NCI-H2171 (cell line): ENCODE measurements around the gene DYNLRB2.

Experiments
- DNase-seq: peaks from one replicate; lab custom pipeline; 2025; lab: John Stamatoyannopoulos, UW

Gene DYNLRB2

DNA sequence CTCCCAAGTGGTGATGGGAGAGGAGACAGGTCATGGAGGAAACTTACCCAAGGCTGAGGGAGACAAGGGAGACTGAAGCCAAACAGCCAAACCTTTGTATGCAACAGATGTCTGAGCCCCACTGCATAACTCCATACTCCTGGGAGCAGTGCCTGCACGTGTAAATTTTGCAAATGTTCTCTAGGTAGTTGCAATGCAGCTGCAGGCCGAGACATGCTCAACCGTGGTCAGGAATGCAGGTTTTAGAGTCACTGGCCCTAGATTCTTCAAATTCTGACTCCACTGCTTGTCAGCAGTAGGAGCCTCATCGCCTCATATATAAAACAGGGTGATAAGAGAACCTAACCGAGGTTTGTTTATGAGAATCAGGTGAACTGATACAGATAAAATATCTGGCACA, 11.5 kb downstream of the DYNLRB2 start:
- no peak for DNase-seq

DNA sequence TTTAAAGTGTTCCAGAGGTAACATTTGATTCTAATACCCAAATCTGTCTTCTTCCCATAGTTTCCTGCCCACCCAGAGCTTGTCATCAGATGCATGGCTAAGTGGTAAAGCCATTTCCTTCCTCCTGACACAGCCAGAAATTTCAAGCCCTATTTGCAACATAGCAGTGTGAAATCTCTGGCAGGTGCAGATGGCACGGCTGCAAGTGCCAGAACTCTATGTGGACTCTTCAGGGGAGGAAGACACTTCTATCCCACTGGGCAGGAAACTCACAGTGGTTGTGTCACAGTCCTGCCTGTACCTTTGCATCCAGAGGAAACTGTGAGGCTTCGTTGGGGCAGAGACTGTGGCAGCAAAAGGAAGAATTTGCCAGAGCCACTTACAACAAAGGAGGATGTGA, 13.2 kb downstream of the DYNLRB2 start:
- DNase-seq = no peak

DNA sequence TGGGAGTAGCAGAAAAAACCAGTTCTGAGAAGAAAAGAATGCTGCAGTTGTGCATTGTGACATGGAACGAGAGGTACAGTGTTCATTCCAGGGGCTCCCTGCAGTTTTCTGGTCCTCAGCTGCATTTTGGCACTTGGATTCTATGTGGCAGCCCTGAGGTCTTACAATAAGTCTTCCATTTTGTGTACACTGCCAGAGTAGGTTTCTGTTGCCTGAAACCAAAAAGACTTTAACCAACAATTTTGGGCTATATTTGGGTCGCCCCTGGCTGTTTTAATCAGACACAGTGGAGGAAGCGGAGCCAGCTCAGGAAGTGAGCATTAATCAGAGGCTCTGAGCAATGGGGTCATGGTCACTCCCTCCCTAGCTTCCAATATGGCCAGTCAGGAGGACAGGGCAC, 15.7 kb downstream of the DYNLRB2 start:
- no peak for DNase-seq

DNA sequence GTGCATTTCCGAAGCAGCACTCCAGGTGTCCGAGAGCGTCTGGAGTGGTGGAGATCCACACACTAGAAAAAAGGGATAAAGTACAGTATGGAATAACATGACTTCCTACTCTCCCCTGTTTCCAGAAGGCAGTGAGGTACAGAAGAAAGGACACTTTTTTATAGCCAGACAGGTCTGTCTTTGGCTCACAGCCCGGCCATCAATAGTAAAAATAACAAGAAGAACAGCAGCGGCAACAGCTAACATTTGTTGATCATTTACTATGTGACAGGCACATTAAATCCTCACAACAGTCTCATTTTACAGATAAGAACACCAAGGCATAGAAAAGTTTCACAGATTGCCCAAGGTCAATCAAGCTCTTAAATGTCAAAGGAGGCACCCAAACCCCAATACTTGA, 16.2 kb downstream of the DYNLRB2 start:
- DNase-seq = no peak

DNA sequence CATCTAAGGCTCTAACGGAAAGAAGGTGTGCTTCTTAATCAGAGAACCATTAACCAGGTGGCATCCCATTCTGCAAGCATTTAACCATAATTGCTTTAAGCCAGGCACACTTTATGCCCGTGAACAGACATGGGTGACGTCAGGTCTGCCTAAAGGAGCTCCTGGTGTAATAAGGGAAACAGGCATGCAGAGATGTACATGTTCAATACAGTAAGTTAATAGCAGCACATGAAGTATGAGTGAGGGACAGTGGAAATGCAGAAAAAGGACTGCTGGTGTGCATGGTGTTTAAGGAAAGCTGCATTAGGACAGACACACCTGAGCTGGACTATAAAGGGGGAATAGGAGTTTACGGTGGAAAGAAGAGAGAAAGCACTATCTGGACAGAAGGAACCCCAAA, 18.6 kb downstream of the DYNLRB2 start:
- DNase-seq = no peak

DNA sequence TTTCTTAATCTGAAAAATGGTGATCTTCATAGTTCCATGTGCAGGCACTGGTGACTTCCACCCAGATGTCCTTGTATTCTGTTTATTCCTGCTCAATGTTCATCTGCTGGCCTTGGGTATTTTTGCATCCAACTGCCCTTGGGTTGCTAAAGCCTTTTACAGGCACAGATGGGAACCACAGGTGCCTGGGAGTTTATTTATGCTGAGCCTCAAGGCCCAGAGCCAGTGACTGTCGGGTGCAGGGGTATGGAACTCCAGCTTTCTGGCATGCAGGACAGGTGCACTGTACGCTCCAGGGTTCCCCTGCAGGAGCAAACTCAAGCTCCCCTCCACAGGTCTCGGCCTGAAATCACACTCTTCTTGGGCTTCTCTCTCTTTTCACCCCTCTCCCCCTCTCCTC, 22.3 kb downstream of the DYNLRB2 start:
- DNase-seq = no peak

DNA sequence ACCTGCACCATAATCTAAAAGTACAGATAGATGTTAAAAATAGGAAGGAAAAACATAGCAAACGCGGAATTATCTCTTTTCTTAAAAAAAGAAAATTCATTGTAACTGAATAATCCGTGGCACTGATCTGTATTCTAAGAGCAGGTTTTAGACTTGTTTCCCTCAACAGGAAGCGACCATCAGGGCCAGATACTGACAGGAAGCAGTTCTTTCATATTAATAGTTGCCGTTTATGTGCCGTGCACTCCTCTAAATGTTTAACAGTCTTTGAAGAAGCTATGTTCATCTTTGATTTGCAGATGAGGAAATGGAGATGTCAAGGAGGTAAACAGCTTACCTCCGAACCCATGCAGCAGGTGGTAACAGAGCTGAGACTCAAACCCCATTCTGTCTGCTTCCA, 23.6 kb downstream of the DYNLRB2 start:
- no peak for DNase-seq

DNA sequence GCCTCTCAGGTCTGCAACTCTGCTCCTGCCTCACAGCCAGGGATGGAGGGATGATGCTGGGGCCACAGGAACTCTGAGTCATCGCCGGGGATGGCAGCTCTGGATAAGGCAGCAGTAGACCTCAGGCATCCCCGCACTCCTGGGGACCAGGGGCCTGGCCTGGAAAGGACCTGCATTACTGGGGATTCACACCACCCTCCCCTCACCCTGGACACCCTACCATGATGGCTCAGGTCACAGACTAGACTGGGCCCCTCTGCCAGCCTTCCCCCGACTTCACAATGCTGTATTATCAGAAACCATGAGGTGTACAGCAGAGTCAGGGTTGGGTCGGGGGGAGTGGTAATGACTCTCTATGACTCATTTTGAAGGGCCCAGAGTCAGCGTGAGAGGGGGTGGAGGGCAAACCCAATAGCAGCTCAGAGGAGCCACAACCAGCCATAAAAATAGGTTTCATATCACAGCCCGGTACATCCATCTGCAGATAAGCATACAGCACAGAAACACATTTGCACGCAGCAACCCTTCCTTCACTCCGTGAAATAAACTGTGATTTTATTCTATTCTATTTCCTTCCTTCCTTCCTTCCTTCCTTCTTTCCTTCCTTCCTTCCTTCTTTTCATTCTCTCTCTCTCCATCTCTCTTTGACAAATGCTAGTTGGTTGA, 28.8 kb downstream of the DYNLRB2 start:
- no peak for DNase-seq

DNA sequence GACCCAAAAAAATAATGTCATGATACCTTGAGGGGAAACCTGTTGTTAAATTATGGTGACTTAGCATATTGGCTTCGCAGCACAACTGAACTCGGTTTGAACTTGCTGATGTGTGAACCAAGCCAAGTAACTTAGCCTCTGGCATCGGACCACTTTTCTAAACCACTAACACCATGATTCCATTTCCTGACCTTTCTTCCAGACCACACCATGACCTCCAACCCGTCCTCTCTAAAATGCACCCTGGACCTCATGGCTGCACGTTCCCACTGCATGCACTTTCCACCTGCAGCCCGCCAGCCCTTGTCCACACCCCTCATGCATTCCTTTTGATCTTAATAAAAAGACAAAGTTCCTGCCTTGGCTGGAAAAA, 29.3 kb downstream of the DYNLRB2 start:
- DNase-seq = no peak

DNA sequence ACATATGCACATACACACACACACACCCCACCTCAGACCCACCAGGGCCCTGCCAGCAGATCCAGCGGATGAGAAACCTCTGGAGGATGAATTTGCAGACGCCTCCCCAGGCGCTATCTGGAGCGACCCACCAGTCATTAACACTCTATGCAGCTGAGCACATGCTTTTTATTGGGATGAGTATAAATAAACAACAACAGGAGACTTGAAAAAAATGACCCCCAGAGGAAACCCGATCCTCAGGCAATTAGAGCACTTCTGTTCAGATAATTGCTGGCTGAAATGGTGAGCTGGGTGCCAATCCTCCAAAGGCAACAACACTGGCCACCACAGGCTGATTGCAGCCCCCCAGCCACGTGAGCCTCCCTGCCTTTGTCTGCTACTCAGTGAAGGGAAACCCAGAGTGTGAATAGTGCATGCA, 32.9 kb downstream of the DYNLRB2 start:
- DNase-seq = peak; percentile 25

DNA sequence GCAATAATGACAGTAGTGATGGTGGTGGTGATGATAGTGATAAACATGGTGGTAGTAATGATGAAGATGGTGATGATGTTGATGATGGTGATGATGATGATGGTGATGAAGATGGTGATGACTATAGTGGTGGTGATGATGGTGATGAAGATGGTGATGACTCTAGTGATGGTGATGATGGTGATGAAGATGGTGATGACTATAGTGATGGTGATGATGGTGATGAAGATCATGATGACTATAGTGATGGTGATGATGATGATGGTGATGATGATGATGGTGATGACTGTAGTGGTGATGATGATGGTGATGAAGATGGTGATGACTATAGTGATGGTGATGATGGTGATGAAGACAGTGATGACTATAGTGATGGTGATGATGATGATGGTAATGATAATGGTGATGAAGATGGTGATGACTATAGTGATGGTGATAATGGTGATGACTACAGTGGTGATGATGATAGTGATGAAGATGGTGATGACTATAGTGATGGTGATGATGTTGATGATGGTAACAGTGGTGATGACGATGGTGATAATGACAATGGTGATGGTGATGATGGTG, 35.6 kb downstream of the DYNLRB2 start:
- DNase-seq = no peak

DNA sequence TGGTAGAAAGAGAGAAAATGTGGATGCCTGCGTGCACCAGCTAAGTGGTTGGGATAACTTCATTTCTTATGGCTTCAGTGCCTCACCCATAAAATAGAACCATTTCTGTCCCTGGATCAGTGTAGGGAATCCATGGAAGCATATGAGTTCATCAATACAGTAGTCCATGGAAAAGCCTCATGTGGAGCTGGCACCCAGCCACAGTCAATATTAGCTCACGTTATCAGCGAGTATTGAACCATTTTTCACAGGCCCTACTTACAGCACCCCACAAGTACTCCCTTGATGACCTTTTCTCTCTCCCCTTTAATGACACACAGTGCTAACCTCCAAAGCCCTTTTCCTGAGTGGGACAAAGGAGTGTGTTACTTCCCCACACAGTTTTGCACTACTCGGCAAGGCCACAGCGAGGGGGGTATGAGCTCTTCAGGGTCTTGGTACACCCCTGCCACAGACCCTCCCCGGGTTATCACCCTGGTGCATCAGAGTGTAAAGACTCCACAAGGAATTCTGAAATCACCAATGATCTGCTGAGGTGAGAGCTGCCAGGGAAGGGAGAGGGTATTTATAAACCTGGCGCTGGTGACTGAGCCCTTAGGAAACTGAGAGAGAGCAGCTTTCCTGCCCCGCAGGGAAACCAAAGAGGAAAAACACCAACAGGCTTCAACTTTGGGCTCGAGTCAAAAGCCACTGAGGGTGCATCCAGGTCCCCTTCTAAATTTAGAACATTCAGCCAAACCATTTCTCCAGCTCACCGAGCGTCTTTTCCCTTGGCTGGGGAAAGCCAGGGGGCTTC, 36.9 kb downstream of the DYNLRB2 start:
- DNase-seq = no peak

DNA sequence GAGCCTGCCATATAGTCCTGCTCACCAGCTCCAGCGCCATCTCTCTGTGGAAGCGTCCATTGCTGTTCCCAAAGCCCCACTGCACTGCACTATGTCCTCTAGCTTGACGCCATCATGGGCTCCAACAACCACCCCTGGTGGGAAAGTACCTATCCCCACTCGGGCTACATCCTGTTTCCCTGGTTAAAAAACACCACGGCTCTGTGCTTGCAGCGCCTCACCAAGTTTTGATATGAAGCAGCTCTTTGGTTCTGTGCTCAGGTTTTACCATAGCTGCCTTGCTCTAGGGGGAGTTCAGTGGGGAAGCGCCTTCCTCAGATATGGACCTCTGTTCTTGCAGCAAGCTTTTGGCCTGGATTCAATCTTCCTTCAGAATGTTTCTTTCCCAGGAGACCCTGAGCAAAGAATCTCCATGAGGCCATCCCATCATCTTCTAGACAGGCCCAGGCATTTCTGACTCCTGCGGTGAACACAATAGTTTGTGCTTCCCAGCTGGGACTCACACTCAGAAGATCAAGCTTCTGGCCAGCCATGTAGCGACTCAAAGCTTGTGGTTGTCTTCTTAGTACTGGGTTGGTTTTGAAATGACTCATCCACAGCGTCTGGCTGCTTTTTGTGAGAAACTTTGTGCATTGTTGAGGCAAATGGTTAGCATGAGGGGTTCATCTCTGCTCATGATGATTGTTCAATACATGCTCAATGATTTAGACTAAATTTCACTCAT, 39.5 kb downstream of the DYNLRB2 start:
- DNase-seq = no peak

DNA sequence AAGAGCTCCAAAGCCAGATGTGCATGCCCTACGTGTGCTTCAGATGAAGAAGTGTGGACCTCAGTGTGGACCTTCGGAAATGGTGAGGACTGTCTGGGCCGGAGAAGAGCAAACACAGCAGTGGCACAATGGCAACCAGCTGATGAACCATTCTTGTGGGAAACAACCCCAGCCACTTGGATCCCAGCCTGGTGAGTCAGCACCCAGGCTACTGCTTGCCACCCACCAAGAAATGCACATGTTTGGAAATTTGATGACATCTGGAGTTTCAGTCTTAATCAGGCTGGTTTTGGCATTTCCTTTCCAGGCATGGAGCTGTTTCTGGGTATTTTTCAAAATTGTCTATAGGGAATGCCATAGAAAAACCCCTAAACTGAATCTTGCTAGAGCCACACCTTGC, 42.7 kb downstream of the DYNLRB2 start:
- no peak for DNase-seq

DNA sequence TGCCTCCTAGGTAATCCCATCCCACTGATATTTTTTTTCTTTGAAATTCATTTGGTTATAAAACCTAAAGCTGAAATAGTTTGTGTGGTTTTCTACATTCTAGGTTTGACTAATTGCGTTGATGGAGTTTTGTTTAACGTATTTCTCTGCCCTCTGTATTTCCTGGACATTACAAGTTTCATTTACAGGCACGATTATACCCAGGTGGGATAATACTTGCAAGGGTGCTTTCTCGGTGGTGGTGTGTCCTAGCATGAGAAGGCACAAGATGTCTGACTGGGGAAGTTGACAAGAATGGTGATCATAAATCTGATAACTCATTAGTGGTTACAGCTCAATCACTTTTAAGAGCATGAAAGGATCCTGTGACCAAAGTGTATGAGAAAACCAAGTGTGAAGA, 45.0 kb downstream of the DYNLRB2 start:
- DNase-seq = no peak

DNA sequence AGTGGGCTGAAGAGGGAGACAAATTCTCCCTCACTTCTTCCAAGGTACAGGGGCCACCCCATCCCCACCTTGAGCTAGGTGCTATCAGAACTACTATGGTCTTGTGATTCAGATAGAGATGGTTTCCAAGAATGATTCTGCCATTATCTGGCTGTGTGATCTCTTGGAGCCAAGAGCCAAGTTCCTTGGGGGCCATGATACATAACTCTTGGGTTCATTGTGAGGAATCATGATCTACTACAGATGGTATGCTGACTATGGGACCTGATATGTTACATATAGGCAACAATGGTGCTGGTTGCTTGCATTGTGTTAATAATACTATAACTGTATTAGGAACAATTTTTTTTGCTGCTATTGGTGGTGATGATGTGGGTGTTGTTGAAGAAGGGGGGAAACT, 45.7 kb downstream of the DYNLRB2 start:
- DNase-seq = no peak

DNA sequence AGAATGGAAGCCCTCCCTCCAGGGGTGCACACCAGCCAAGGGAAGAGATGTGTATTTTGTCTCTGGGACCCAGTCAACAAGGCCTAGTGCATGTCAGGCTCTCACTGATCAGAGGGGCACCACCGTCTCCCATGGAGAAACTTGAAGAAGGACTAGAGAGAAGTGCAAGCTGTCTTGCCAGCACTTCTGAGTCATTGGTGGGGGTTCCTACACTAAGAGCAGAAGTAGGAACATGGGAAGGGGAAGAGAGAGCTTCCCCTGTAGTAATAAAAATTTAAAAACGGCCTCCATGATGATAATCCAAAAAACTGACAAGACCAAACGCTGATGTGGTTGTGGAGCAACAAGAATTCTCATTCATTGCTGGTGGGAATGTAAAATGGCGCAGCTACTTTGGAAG, 46.3 kb downstream of the DYNLRB2 start:
- no peak for DNase-seq

DNA sequence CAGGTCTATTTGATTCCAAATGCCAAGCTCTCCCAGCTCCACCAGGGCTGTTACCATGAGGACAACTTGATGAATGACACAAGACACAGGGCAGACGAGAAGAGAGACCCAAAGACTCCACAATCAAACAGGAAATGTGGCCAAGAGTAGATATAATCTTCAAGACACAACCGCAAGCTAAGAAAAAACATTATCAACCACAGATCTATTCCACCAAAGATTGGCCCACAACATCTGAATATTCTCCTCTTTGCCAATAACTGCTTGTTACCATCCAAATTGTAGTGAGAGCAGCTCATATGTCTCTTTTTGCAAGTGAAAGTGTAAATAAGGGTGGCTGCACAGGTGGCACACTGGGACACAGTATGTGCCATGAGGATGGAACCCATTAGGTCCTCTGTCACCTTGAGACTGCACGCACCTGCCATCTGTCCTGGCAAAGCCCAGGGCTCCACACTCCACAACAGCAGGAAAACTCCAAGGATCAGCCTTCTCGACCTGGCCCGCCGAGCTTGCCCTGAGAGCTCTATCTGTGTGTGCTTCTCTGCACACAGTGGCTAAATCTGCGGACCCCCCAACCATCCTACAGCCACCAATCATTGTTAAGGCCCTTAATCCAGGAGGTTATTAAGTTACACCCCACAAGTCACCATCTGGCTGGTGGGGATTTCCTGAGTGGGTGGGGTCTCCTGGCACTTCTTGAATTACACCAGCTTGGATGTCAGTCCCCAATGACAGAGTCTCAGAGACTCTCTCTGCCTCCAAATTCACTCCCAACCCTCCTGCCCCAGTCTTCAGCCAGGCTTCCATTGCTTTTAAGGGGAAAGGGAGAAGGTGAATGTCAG, 50.5 kb downstream of the DYNLRB2 start:
- peak; percentile 41 for DNase-seq

DNA sequence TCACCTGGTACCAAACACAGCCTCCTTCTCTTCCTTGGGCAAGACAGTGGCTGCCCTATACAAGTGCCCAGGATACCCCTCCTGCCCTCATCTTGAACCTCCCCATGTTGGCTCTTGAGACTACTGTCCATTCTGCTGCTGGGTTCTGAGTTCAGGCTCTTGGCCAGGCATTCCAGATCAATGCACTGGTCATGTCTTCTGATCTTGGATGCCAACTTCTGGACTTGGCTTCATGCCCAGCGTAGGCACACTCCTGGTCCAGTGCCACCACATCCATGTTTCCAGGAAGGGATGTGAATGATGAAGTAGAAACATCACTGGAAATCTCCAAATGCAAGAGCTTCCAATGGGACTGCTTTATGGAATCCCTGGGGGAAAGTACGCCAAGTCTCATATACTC, 51.5 kb downstream of the DYNLRB2 start:
- no peak for DNase-seq

DNA sequence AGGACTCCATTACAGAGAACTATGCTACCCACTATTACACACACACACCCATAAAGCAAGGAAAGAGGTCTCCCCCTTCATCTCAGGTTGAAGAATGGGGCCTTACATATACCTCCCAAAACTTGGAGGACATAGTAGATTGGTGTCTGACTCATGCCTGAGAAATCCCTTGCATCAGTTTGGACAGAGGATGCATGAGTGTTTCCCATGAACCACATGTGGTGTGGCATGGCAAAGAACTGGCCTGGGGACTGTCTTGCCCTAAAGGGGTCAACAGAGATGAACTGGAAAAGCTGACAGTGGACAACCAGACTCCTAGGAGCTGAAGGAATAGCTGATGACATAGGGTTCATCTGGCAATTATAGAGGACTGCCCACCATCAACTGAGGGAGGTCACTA, 54.0 kb downstream of the DYNLRB2 start:
- DNase-seq = no peak

DNA sequence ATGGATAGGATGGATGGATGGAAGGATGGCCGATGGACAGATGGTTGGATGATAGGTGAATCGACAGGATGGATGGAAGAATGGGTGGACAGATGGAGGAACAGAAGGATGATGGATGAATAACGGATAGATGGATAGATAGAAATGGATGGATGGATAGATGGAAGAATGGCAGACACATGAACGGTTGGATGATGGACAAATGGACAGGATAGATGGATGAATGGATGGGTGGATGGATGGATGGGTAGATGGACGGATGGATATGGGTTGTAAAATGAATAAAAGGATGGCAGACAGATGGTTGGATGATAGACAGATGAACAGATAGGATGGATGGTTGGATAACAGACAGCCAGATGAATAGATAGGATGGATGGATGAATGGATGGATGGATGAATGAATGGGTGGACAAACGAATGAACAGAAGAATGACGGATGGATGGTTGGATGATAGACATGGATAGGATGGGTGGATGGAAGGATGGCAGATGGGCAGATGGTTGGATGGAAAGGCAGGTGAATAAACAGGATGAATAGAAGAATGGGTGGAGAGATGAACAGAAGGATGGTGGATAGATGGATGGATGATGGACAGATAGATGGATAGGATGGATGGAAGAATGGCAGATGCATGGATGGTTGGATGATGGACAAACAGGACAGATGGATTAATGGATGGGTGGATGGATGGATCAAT, 55.9 kb downstream of the DYNLRB2 start:
- DNase-seq = no peak
